Gastrocnemius medialis (tissue), 4 donors: ENCODE data around the gene TCP11L2. TPM values are rescaled to one million over a fixed set of nuclear protein-coding genes. Genes with fewer than 3 reads are reported as not detected.

Experiments
- ATAC-seq, 2 donors: fragments of 150-250 bp; one replicate each; pipeline ENCODE4 v1.9.1; 2016
- DNase-seq, 2 donors: peaks; one replicate each; pipeline ENCODE4 v3.0.0-alpha.2; 2019
- H3K27ac ChIP-seq, 4 donors: fragments of 200-600 bp; sonication (generic); 1 replicate in 1 of 4; 2 replicates in 3 of 4; pipeline ENCODE4 v1.5.1; 2016 to 2018; ENCODE audit warnings: mild to moderate bottlenecking in 2 of 4, moderate library complexity in 1 of 4
- H3K27me3 ChIP-seq, 3 donors: fragments of 200-600 bp; sonication (generic) in 2 of 3; 1 replicate in 1 of 3; 2 replicates in 2 of 3; pipeline versions ENCODE4 v1.5.1 to v1.6.0; 2016 to 2019; ENCODE audit warnings: mild to moderate bottlenecking in 1 of 3, moderate library complexity in 1 of 3
- H3K36me3 ChIP-seq, 2 donors: fragments of 200-600 bp; sonication (generic) in 1 of 2; one replicate each; pipeline ENCODE4 v1.5.1; 2017 to 2018
- H3K4me1 ChIP-seq, 2 donors: fragments of 200-600 bp; sonication (generic) in 1 of 2; one replicate each; pipeline ENCODE4 v1.5.1; 2016 to 2017; ENCODE audit warnings: mild to moderate bottlenecking in 2 of 2
- H3K4me3 ChIP-seq, 4 donors: fragments of 200-600 bp; sonication (generic) in 3 of 4; 1 replicate in 1 of 4; 2 replicates in 3 of 4; pipeline ENCODE4 v1.5.1; 2016 to 2019; ENCODE audit warnings: mild to moderate bottlenecking in 2 of 4
- H3K9me3 ChIP-seq, 3 donors: fragments of 200-600 bp; sonication (generic) in 2 of 3; 1 replicate in 1 of 3; 2 replicates in 2 of 3; pipeline ENCODE4 v1.5.1; 2016 to 2019
- POLR2A ChIP-seq, 2 donors: fragments of 450-650 bp; IDR thresholded peaks; one replicate each; pipeline ENCODE4 v1.6.1; 2017; ENCODE audit warnings: antibody characterized with exemption in 2 of 2, mild to moderate bottlenecking in 2 of 2, moderate library complexity in 2 of 2
- in situ Hi-C, 4 donors: fragments of 200-750 bp; cut with MboI; loops; one replicate each; pipeline versions ENCODE4 v1.15.0 to v1.8.0; 2017; ENCODE audit warnings: low sequenced_read_pairs in 4 of 4
- intact Hi-C: fragments of 100-400 bp; cut with DNase I; formaldehyde crosslinking; loops from one replicate; pipeline ENCODE4 v1.15.1; 2023; ENCODE audit warnings: low total_unique reads
- total RNA-seq, 4 donors: library from RNA; depleted of rRNA; stranded (reverse); fragments of >200 nt; gene quantifications; one replicate each; pipeline versions ENCODE4 v1.1.0 to v1.2.3, GENCODE V29; 2016
- TF ChIP-seq, protein P1 (sequence below), 5 experiments: fragments of 450-650 bp in 3 of 5; fragments of 200-600 bp in 2 of 5; sonication (generic) in 2 of 5; IDR thresholded peaks in 4 of 5; conservative IDR thresholded peaks in 1 of 5; 1 replicate in 4 of 5; 2 replicates in 1 of 5; pipeline ENCODE4 v1.5.1; 2016 to 2019; ENCODE audit warnings: antibody characterized with exemption in 5 of 5, mild to moderate bottlenecking in 3 of 5, moderate library complexity in 3 of 5

The TCP11L2 gene
- total RNA-seq, 4 donors from 2014 or later, result 39.1 to 51.7 (median 43.9) TPM

DNA sequence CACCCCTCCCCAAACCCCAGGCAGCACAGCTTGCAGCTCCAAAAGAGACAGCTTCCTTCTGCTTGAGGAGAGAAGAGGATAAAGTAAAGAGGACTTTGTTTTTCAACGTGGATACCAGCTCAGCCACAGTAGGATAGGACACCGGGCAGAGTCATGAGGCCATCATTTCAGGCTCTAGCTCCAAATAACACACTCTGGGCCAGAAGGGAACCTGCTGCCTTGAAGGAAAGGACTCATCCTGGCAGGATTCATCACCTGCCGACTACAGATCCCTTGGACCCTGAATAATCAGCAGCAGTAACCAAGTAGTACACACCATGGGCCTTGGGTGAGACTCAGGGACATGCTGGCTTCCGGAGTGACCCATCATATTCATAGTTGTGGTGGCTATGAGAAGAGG, 44.3 kb upstream of the TCP11L2 start:
- DNase-seq (no peak), ATAC-seq (no peak)
- H3K4me1 ChIP-seq, result no peaks in the 10 kb centered on the region
- in situ Hi-C loops (no loop called here), intact Hi-C loops (no loop called here)
- H3K27ac ChIP-seq, result no peak overlapping the region
- H3K27me3 ChIP-seq, result no peaks in the 10 kb centered on the region
- no peaks in the 10 kb centered on the region for H3K36me3 ChIP-seq
- no peak for TF ChIP-seq POLR2A (IDR thresholded peaks at IDR 0.05)
- TF ChIP-seq, protein P1, sequence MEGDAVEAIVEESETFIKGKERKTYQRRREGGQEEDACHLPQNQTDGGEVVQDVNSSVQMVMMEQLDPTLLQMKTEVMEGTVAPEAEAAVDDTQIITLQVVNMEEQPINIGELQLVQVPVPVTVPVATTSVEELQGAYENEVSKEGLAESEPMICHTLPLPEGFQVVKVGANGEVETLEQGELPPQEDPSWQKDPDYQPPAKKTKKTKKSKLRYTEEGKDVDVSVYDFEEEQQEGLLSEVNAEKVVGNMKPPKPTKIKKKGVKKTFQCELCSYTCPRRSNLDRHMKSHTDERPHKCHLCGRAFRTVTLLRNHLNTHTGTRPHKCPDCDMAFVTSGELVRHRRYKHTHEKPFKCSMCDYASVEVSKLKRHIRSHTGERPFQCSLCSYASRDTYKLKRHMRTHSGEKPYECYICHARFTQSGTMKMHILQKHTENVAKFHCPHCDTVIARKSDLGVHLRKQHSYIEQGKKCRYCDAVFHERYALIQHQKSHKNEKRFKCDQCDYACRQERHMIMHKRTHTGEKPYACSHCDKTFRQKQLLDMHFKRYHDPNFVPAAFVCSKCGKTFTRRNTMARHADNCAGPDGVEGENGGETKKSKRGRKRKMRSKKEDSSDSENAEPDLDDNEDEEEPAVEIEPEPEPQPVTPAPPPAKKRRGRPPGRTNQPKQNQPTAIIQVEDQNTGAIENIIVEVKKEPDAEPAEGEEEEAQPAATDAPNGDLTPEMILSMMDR (IDR thresholded peaks at IDR 0.05 in 4 of 5, conservative IDR thresholded peaks at IDR 0.05 in 1 of 5), result no peak
- H3K9me3 ChIP-seq, result no peaks in the 10 kb centered on the region
- no peak overlapping the region for H3K4me3 ChIP-seq

DNA sequence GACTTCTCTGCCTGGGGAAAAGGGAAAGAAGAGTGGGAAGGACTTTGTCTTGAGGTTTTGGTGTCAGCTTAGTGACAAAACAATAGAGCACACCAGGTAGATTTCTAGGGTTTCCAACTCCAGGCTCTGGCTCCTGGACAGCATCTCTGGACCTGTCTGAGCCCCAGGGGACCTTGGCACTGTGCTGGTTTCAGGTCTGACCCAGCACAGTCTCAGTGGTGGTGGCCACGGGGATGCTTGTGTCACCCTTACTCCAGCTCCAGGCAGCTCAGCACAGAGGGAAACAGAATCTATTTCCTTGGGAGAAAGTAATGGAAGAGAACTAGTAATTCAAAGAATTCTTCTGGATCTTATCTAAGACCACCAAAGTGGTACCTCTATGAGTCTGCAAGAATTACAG, 43.6 kb upstream of the TCP11L2 start:
- H3K4me3 ChIP-seq, result no peak overlapping the region
- no peaks in the 10 kb centered on the region for H3K36me3 ChIP-seq
- DNase-seq (no peak), ATAC-seq (no peak)
- in situ Hi-C loops (no loop called here), intact Hi-C loops (no loop called here)
- no peaks in the 10 kb centered on the region for H3K9me3 ChIP-seq
- no peaks in the 10 kb centered on the region for H3K27me3 ChIP-seq
- no peaks in the 10 kb centered on the region for H3K4me1 ChIP-seq
- no peak overlapping the region for H3K27ac ChIP-seq
- TF ChIP-seq POLR2A (IDR thresholded peaks at IDR 0.05), result no peak
- TF ChIP-seq, protein P1 (IDR thresholded peaks at IDR 0.05 in 4 of 5, conservative IDR thresholded peaks at IDR 0.05 in 1 of 5), result no peak

GRCh38 chr12:106265116-106265515, 37.4 kb upstream of the TCP11L2 start:
- Histone ChIP-seq H3K4me1 (no peaks in the 10 kb centered on the region), H3K9me3 (no peaks in the 10 kb centered on the region), H3K4me3 (no peak overlapping the region), H3K27ac (no peak overlapping the region), H3K27me3 (no peaks in the 10 kb centered on the region), H3K36me3 (no peaks in the 10 kb centered on the region)
- ATAC-seq (no peak), DNase-seq (no peak)
- TF ChIP-seq POLR2A (IDR thresholded peaks at IDR 0.05), result no peak
- TF ChIP-seq, protein P1 (IDR thresholded peaks at IDR 0.05 in 4 of 5, conservative IDR thresholded peaks at IDR 0.05 in 1 of 5), result no peak
- in situ Hi-C loops (no loop called here), intact Hi-C loops (no loop called here)

DNA sequence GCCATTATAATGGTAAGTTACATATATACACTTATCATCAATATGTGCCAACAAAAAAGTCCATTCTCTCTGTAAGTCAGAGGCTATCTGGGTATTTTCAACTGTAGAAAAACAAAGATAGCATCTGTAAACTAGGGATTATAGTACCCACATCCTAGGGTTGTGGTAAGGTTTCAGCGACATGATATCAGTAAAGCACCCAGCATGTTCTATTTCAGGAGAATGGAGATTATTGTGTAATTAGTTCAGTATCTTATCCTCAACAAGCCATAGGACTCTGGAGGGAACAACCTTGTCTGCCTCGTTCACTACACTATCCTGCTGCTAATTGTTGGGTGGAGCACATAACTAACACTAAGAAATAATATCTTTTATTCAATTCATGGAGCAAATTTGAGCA, 35.0 kb upstream of the TCP11L2 start:
- intact Hi-C loops, result no loop called here
- Histone ChIP-seq H3K27me3 (no peaks in the 10 kb centered on the region), H3K4me1 (peaks cover 0 to 5% of the 10 kb centered on the region in 2 donors), H3K36me3 (no peaks in the 10 kb centered on the region), H3K4me3 (no peak overlapping the region), H3K27ac (no peak overlapping the region), H3K9me3 (no peaks in the 10 kb centered on the region)
- in situ Hi-C loops, result no loop called here
- peak in 1 of 2 donors; percentile 30 for ATAC-seq
- no peak for DNase-seq
- no peak for TF ChIP-seq POLR2A (IDR thresholded peaks at IDR 0.05)
- TF ChIP-seq, protein P1 (IDR thresholded peaks at IDR 0.05 in 4 of 5, conservative IDR thresholded peaks at IDR 0.05 in 1 of 5), result no peak

GRCh38 chr12:106269150-106269771, 33.3 kb upstream of the TCP11L2 start:
- Histone ChIP-seq H3K4me3 (no peak overlapping the region), H3K27me3 (no peaks in the 10 kb centered on the region), H3K27ac (no peak overlapping the region), H3K4me1 (peaks cover 0 to 5% of the 10 kb centered on the region in 2 donors), H3K9me3 (no peaks in the 10 kb centered on the region), H3K36me3 (no peaks in the 10 kb centered on the region)
- intact Hi-C loops (no loop called here), in situ Hi-C loops (no loop called here)
- DNase-seq (no peak), ATAC-seq (no peak)
- no peak for TF ChIP-seq POLR2A (IDR thresholded peaks at IDR 0.05)
- TF ChIP-seq, protein P1 (IDR thresholded peaks at IDR 0.05 in 4 of 5, conservative IDR thresholded peaks at IDR 0.05 in 1 of 5), result no peak
